GM18498 (cell line): ENCODE data around the gene ASTN1.

Experiments used
- ATAC-seq: cut with Tn5 transposase; IDR thresholded peaks from one replicate; pipeline ENCODE4 v1.9.1; 2021; ENCODE audit warnings: mild to moderate bottlenecking, moderate library complexity; ENCODE audit not compliant: unreplicated experiment

The ASTN1 gene

DNA sequence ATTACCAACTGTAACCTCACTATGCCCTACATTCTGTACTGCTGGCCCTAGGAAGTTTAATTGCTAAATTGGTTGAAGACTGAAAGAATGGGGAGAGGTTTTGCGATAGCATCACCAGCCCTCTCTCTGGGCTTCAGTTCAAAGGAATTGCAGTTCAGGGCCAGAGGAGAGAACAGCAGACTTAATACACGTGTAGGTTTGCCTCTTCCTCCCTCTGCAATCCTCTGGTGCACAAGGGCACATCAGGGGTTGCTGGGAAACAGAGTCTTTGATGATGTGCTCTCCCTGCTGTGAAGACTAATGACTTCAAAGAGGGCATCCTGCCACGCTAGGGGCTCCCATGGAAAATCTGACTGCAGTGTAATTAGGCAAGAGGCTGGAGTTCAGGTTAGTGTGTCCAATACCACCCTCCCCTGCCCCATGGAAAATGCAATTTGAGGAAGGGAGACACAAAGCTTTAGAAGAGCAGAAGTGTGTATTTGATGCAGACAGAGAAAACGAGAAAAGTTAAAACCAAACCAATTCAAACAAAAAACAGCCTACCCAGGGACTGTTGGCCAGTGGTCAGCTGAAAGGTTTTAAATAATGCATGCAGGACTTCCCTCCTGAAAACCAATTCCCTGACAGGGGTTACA lies 167.9 kb downstream of the ASTN1 start:
- no peak for ATAC-seq

DNA sequence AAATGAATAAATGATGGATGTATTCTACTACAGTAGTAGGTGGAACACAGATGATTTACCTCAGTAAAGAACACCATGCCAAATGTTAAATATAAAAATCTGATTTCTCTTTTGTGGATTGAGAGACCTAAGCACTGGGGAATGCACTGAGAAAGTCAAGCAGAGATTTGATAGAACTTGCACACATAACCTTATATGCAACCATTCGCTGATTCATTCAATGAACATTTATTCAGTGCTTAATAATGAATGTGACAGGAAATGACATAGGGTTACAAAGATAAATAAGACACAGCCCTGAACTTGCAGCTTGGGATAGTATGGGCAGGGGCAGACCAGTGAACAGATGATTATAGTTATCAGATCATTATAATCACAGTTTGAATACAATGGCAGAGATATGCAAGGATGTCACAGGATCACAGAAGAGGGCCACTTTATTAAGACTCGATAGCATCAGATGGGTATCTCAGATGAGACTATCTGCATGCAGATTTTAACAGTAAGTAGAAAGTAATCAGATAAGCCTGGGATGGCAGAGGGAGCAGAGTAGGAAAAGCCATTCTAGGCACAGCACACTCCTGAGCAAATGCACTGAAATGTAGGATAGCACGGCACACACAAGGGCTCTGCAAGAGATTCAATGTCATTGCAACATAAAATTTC lies 169.4 kb downstream of the ASTN1 start:
- no peak for ATAC-seq

DNA sequence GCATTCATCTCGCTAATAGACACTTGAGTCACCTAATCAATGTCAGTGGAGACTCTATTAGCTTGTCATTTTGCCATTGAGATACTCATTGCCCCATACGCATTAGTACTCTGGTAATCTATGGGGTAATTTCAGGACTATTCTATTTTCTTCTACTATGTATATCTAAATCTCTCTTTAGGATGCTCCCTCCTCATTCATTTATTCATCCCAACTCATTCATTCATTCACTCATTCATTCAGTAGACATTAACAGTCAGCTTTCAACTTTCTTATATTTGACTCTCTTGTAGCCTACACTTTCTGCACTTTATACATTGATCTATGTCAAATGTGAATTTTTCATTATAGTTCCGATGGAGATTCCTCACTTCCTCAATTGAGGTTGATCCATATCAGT lies 170.9 kb downstream of the ASTN1 start:
- no peak for ATAC-seq

DNA sequence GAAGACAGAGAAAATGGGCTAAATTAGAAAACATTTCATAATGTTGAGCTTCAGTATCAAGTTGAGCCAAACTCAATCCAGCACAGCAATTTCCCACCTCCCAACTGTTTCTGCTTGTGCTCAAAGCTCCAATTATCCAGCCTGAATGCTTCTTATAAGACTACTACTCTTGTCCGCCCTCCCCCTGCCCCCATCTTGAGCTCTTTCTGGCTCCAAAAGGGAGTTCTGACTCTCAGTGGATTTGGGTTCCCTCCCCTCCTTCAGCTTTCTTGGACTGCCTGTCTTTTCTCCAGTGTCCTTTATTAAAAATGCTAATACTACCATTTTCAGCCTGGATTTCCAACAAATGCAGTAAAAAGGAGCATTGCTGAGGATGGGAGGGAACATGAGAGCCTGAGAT lies 174.8 kb downstream of the ASTN1 start:
- ATAC-seq, result no peak

DNA sequence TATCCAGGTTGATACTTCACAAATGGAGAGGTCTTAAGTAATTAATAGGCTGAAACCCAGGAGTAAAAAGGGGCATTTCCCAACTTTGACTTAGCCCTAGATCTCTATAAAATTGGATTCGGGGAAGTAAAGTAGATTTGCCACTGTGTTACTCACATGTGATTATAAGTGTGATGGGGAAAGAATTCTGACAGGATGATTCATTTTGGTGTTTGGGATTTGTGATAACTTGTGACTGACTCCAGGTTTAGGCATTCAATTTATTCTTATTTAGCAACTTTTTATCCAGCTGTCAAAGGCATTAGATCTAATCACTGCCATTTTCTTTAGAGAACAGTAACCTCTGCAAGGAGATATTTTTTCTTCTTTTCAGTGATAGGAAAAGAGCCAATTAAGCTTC lies 175.5 kb downstream of the ASTN1 start:
- no peak for ATAC-seq

DNA sequence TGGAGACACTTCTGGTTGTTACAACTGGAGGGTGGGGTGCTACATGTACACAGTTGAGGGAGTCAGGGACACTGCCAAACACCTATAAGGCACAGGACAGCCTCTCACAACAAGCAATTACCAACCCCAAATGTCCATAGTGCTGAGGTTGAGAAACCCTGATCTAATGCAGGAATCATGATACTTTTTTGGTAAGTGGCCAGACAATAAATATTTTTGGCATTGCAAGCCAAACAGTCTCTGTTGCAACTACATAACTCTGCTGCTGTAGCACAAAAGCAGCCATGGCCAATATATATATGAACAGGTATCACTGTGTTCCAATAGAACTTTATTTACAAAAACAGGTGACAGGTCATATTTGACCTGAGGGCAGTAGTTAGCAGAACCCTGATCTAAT lies 177.5 kb downstream of the ASTN1 start:
- no peak for ATAC-seq

DNA sequence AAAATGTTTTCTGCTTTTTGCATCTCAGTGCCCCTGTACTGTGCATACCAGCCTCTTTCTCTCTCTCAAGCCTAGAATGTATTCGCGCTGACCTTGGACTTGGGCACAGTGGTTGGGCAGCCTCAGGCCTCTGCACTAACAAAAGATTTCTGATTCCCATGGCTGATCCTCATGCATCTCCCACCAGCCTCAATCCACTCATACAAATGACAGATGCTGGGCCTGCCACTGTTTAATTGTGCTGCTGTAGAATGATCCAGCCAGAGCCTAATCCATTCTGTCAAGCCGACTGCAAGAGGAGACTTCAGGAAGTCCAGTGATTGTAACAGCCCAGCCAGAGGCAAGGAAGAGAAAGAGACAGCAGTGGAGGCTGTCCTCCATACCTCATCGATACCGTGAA lies 180.8 kb downstream of the ASTN1 start:
- no peak for ATAC-seq

DNA sequence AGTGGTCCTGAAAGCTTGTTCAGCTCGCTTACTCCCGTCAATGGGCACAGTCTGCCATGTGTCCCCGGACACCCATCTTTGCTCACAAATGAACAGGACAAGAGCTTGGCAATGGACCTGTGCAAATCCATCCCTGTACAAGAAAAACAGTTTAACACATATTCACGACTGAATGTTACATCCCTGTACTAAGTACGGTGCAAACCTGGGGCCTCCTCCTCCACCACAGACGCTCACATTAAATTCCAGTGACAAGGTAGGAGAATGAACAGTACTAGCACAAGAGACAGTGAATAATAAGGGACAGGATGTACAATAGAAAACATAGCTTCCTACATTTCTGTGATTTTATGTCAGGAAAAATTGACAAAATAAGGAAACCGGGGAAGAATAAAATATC lies 187.7 kb downstream of the ASTN1 start:
- no peak for ATAC-seq

DNA sequence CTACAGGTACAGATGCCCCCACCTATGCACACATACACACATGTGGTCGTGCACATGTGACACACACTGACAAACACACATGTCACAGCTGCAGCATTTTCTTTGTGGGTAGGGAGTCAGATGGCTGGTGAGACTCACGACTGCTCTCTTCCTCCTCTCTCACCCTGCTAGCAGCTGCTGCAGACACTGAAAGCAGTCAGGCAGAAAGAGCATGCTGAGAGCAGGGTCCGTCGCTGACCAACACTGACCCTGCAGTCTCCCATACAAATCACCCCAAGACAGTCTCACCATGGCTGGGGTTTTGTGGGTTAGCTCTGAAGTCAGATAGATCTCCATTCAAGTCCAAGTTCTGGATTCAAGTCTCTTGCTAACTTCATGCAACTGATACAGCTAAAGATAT lies 188.3 kb downstream of the ASTN1 start:
- no peak for ATAC-seq

DNA sequence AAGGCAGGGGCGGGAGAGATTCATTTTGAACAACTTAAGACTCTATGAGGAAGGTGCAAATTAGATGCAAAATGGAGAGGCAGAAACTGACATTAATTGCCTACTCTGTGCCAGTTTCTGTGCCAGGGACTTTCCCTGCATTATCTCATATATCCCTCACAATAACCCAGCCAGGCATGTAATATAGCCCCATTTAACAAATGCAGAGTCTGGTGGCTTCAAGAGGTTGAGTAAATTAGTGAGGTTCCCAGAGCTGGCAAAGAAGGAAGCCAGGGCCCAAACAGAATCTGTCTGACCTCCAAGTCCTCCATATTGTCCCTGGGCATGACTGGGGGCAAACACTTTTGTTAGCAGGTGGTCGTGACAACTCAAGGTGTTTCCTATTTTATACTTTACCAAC lies 199.8 kb downstream of the ASTN1 start:
- no peak for ATAC-seq

DNA sequence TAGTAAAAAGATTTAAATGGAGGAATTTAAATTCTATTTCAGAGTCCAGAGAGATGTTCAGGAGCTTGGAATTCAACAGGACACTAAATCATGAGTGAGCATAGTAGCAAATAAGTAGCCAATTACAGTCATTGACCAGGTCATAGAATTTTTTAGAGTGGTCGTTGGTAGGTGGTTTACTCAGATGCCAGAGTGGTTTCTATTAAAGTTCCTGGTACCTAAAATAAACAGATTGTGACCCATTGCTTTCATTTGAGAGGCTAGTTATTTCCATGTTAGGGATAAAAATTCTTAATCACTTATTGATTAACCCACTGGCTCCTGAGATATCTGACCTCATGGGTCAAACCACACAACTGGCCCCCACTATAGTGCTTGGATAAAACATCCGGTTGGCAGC lies 201.3 kb downstream of the ASTN1 start:
- no peak for ATAC-seq

DNA sequence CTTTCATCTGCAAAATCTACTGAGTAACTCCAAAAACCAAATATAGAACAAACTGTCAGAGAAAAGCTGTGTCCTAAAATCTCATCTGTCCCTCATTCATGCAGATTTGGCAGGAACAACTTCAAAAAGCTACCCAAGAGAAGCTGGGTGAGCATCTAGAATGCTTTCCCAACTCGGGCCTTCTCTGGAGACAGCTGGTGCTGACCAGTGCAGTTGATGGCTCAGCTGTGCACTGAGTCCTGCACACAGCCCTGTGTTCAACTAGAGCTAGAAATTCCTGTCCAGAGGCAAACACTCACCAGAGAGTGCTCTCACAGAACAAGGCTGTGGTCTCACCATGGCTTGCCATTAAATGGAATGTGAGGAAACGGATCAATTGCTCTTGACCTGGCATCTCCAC lies 202.8 kb downstream of the ASTN1 start:
- ATAC-seq, result no peak

DNA sequence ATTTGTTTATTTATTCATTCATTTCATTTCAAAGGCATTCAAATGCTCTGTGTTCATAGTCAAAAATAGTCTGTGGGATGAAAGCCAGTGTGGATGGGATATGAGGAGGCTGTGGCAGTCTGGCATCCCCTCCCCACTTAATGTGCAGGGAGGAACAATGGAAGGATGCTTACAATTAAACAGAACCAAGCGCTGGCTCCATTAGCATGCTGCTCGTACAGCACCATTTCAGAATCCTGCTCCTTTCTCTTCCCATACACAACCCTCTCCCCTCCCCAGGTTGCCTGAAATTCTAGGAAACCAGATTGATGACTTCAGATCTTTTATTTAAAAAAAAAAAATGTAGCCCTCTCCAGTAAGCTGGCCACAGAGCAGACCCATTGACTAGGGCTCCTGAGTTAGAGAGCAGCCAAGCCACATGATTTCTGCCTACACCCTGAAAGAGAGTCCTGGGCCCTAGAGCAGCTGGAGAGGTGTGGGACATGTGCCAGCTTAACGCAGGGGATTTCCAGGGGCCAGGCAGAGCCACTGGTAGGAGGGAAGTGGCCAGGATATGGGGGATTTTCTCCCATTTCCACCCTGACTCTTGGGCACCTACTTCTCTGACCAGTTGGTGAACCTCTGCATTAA lies 205.2 kb downstream of the ASTN1 start:
- no peak for ATAC-seq

DNA sequence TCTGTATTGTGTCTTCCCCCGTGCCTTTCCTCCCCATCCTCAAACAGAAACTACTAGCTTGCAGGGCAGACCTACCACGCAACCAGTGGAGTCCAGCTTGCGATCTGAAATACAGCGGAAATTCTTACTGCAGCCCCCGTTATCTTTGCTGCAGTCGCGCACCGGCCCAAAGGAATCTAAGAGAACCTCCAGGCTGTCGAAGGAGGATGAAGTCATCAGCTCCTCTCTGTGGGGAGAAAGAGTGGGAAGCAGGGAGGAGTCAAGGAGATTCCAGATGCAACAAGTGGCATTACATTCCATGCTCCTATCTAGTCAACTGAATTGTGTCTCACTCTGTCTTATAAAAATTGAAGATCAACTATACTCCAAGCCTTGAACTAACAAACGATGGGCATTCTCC lies 206.9 kb downstream of the ASTN1 start:
- ATAC-seq, result no peak

DNA sequence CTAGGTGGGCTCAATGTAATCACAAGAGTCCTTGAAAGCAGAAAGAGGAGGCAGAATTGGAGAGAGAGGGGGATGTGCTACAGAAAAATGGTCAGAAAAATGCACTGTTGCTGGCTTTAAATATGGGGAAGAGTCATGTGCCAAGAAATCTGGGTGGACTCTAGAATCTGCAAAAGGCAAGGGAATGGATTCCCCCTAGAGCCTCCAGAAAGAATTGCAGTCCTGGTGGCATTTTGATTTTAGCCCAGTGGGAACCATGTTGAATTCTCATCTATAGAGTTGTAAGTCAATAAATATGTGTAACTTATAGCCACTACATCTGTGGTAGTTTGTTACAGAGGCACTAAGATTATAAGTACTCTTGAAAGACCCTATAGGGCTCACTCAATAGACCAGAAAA lies 210.3 kb downstream of the ASTN1 start:
- no peak for ATAC-seq

DNA sequence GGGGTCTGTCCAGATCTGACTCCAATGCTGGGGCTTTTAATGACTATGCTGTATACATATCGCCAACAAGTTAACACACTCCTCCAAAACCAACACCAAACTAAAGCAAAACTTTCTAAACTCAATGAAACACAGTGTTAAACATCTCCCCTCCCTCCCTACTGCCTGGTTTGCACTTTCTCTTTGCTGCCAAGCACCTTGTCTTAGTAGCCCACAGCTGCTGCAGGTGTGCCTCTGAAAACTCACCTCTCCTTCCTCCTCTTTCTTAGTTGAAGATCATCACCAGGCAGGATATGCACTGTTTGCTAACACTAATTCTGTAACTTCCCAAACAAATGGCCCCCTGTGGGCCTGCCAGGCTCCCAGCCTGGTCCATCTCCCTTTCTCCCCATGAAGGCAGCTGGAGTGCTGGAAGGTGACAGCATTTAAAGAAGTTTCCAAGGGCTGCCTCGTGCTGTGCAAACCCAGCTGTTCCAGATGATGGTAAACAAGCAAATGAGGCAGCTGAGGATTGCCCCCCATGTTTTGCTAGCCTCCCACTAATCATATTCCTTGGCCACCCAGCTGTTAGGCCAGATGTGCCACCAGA lies 213.7 kb downstream of the ASTN1 start:
- ATAC-seq, result no peak

DNA sequence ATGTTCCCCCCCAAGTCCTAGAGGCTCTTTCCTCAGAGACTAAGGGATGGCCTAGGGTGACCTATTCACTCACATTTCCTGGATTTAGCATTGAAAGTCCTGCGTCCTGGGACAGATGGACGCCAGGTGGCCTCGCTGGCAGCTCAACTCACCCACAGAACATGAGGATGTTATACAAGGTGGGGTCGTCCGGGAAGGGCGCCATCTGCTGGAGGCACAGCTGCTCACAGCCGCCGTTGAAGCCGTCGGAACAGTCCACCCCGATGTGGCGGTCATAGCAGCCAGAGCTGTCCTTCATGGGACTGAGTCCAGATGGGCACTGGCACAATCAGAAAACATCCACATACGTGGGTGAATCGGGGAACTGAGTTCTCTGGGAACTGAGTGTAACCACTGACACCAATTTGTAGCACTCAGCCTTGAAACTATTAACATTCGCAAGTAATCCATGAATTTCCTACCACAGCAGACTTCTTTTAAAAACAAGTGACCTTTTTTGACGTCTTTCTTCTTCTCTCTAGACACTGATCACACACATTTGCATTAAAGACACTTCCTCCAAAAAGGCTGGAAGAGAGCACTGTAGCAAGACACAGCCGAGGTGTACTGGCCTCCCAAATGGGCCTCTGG lies 215.4 kb downstream of the ASTN1 start:
- ATAC-seq, result peak; percentile 77

DNA sequence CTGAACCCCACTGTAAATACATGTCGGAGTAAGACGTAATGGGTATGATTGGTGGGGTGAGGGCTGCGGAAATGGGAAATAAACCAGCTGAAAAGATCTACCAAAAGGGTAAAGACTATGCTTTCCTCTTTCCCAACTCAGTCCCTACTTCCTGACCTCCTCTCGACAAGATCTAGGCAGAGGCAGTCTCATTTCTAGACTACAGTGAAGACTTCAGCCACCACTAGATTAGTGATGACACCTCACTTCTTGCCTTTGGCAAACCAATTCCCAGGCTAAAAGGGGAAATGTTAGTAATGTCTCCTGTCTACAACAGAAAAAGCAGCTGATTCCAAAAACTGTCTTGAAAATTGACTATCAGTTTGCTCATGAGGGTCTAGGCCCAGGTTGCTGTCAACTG lies 219.9 kb downstream of the ASTN1 start:
- no peak for ATAC-seq

DNA sequence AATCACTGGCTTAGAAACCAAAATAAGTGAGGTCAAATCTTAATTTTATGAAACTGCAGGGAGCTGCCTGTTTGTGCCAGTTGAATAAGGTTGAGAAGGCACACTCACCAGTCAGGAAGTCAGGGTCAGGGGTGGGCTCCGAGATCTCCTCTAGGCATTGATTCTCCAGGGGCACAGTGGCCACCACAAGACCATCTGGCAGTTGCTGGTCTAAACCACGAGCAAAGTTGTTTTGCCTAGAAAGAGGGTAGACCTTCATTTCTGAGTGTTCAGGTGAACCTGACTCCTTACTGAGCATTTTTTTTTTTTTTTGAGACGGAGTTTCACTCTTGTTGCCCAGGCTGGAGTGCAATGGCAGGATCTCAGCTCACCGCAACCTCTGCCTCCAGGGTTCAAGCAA lies 220.7 kb downstream of the ASTN1 start:
- no peak for ATAC-seq

DNA sequence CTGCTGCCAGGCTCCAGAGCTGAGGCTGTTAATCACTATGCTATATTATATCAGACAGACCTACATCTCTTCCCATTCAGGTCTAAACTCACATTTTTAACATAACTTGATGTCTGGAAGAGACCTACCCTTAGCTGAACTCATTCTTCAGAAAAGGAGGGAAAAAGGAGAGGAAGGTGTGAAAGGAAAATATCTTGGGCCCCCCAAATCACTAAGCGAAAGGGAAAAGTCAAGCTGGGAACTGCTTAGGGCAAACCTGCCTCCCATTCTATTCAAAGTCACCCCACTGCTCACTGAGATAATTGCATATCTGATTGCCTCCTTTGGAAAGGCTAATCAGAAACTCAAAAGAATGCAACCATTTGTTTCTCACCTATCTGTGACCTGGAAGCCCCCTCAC lies 222.2 kb downstream of the ASTN1 start:
- no peak for ATAC-seq

DNA sequence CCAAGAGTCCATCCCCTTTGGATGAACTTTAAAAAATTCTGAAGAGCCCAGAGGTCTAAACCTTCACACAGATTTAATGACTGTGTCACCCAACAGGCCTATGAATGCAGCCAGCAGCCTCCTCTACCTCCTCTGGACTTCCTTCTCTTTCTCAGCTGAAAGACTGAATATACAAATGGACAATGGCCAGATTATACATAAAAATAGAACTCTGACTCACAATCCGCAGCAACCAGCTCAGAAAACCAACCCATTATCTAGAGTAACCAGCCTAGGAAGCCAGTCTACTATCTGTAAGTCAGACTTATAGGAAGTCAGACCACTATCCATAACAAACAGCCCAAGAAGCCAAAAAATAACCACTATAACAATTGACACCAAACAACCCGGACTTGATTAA lies 224.5 kb downstream of the ASTN1 start:
- no peak for ATAC-seq

DNA sequence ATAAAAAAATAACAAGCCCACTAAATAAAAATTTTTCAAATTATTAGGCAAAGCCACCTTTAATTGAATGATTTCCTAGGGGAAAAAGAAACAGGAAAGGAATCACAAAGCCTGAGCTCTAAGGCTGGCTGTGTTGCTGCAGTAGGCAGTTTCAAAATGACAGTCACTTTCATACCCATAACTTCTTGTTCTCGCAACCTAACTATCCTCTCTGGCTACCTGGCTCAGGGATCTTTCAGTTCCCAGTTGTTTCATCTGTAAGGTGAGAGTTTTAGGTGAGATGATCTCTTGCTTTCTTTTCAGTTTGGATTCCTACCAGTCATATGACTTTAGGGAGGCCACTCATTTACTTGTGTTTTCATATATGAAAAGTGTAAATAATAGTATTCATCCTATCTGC lies 226.1 kb downstream of the ASTN1 start:
- no peak for ATAC-seq
